ENCODE data around the gene MARVELD2.
"Not testable (repeated sequence)": the region's sequence is repeated elsewhere in the genome, so short reads cannot be mapped to it uniquely, and the experiment has no call there.

MARVELD2 gene, protein sequence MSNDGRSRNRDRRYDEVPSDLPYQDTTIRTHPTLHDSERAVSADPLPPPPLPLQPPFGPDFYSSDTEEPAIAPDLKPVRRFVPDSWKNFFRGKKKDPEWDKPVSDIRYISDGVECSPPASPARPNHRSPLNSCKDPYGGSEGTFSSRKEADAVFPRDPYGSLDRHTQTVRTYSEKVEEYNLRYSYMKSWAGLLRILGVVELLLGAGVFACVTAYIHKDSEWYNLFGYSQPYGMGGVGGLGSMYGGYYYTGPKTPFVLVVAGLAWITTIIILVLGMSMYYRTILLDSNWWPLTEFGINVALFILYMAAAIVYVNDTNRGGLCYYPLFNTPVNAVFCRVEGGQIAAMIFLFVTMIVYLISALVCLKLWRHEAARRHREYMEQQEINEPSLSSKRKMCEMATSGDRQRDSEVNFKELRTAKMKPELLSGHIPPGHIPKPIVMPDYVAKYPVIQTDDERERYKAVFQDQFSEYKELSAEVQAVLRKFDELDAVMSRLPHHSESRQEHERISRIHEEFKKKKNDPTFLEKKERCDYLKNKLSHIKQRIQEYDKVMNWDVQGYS

DNA sequence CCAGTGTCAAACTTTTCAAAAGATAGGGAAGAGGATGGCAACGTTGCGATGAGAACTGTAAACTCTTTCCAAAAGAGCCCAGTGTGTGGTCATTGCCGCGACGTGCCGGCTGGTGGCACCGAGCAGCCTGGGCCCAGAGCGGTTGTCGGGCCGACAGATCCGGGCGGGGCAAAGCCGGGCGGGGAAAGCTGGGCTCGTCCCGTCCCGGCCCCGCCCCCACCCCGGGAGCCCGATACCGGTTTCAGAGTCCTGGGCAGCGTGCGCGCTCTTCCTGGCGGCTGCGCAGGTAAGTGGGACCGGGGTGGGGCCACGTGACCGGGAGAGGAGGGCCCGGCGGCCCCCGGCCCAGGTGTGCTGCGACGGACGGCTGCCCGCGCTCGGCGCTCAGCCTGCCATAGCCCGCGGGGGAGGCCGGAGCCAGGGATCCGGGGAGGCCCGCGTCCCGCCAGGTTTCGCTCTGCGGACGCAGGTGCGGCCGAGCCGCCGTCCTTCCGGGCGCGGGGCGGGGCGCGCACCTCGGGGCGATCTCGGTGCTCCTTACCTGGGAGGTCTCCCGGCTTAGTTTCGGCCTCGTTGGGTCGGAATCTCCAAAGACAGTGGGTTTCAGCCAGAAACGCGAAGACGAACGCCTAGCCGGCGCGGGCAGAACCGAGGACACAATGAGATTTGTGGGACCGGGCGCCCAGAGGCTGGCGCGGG, at the start of gene MARVELD2:
TSS of gene MARVELD2 (plus strand) at position 232 of the 699 bp plus-strand sequence. CDS start 4,270 bp downstream, outside the sequence.
- DNase-seq: peak; percentile 36

DNA sequence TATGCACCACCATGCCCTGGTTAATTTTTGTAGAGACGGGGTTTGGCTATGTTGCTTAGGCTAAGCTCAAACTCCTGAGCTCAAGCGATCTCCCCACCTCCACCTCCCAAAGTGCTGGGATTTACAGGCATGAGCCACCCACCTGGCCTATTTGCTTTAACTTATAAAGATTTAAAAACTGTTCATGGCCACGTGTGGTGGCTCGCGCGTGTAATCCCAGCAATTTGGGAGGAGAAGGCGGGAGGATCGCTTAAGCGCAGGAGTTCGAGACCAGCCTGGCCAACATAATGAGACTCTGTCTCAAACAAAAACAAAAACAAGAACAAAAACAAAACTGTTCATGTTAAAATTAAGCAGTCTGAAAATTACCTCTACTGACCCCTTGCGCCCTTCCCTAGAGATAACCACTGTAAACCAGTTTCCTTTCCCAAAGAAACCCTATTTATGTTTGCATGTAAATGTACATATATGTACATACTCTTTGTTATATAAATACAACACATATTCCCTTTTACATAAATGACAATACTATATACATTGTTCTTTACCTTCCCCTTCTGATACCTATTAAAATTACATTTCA, 47.1 kb upstream of the MARVELD2 start:
- DNase-seq: no peak

DNA sequence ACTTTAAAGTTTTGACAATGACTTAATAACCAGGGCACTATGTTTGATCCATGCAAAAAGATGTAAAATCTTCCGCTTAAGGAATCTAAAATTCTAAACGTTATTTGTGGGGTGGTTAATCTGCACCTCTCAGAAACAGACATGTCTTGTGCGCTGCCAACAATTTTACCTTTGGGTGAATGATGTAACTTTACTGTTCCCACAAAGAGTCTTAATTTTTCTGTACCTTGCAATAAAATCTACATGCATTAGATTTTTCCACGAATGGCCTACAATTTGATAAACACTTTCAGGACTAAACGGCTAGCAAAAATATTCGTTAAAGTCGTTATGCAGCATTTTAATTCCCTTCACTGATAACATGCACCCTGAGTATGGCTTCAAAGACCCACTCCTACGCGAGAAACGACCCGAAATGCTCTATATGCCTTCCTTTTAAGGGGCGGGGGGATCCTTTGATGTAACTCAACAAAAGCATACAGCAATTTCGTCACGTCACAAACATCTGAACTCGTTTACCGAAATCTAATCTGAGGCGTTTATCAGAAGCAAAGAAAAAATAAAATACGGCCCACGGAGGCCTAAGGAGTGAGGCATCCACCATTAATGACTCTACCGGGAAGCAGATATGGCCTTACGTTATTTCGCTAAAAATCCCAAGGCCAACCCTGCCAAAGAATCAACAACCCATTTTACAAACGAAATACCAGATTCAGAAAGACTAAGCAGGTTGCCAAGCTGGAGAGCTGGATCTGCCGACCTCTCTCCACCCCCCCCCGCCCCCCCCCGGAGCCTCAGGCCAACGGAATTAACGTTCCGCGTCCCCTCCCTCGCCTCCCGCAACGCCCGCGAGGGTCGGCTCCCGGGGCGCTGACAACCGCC, 46.2 kb upstream of the MARVELD2 start:
- DNase-seq: no peak

DNA sequence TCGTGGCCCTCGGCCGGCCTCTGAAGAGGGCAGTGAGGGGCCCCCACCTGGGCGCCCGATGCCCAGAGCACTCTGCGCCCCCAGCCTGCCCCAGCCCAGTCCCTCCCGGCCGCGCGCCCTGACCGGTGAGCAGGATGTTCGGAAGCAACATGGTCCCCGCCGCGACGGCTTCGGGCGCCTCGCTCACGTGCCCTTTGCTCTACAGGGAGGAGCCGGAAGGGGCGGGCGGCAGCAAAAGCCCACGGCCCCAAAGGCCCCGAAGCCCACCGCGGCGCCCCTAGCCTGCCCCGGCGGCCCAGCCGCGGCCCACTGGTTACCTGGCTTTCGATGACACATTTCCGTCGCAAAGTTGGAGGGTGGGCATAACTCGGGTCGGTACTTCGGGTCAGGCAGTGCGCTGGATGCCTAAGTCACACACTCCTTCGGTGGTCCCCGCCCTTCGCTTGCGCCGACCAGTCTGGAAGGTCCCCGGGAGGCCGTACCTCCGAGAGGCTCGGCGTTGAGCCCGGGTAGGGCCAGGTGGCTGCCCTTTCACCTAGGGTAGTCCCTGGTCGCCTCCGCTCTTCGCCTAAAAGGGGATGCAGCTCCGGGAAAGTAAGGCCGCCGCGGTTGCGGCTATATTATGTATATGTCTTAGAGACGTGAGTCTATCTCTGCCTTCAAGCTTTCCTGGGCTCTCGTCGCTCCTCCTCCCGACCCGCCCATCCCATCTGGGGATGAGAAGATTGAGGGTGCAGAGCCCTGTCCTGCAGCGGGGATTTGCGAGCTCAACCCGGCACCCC, 45.4 kb upstream of the MARVELD2 start, which contains the start of the genes AK6, RAD17 and TAF9:
TSS of gene AK6 (minus strand) at position 181 of the 782 bp plus-strand sequence. CDS start at position 151, 30 bp downstream.
TSS of gene RAD17 (plus strand) at position 479 of the 782 bp plus-strand sequence. CDS start 2,391 bp downstream, outside the sequence.
TSS of gene TAF9 (minus strand) at position 181 of the 782 bp plus-strand sequence. CDS start 3,783 bp downstream, outside the sequence.
- DNase-seq: peak; percentile 95

DNA sequence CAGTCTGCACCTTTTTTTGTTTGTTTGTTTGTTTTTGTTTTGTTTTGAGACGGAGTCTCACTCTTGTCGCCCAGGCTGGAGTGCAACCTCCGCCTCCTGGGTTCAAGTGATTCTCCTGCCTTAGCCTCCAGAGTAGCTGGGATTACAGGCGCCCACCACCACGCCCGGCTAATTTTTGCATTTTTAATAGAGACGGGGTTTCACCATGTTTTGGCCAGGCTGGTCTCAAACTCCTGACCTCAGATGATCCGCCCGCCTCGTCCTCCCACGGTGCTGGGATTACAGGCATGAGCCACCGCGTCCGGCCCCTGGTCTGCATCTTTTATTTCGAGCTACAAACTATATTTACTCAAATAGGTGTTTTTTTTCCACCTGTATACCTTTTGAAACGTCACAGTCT, 44.6 kb upstream of the MARVELD2 start:
- not testable (repeated sequence) for DNase-seq

DNA sequence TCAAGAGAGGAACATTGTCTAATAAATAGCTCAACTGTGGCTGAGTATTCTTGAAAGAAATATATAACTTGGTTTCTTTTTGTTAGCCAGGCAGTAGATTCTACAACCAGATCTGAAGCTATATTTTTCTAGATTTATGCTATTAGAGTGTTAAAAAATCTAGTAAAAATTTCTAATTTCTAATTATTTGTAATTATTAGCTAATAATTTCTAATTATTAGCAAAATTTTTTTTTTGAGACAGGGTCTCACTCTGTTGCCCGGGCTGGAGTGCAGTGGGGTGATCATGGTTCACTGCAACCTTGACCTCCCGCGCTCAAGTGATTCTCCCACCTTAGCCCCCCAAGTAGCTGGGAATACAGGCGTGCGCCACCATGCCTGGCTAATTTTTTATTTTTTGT, 42.5 kb upstream of the MARVELD2 start:
- no peak for DNase-seq

DNA sequence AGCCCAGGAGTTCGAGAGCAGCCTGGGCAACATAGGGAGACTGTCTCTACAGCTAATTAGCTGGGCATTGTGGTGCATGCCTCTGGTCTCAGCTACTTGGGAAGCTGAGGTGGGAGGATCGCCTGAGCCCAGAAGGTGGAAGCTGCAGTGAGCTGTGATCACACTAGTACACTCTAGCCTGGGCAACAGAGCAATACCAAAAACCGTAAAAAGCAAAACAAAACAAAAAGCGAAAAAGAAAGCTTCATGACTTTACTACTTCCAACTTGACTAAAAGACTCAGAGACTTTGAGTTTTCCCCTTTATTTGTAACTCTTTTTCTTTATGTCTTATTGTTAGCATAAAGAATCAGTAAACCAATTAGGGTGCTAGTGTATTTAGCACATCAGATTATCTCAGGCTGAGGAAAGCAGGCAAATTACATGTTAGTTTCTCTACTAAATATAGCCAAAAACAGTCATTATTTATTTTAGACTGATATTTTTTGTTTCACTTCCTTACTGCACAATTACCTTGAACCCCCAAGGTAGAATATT, 39.9 kb upstream of the MARVELD2 start:
- DNase-seq: no peak

DNA sequence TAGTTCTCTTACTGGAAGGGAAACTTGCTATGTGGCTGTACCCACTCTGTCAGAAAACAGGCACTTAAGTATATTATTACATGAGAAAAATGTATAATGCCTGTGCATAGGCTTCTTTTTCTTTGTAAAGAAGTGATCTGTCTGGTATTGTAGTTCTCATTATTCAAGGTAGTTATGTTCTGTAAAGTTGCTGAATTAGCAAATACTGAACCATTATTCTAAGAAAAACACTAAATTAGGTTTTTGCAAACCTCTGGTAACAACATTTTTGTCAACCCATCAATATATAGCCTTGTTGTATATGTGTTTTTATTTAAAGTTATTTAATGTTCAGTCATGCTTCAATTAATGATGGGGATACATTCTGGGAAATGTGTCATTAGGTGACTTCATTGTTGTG, 36.5 kb upstream of the MARVELD2 start:
- no peak for DNase-seq

DNA sequence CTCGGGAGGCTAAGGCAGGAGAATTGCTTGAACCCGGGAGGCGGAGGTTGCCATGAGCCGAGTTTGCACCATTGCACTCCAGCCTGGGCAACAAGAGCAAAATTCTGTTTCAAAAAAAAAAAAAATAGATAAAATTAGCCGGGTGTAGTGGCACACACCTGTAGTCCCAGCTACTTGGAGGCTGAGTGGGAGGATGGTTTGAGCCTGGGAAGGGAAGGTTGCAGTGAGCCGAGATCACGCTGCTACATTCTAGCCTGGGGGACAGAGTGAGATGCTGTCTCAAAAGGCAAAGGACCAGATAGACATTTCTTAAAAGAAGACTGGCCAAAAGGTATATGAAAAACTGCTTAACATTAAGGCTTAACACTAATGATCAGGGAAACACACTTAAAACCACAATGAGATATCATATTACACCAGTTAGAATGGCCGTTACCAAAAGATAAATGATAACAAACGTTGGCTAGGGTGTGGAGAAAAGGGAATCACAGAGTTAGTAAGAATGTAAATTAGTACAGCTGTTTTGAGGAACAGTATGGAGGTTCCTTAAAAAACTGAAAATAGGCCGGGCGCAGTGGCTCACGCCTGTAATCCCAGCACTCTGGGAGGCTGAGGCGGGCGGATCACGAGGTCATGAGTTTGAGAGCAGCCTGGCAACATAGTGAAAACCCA, 10.1 kb upstream of the MARVELD2 start:
- DNase-seq: no peak

DNA sequence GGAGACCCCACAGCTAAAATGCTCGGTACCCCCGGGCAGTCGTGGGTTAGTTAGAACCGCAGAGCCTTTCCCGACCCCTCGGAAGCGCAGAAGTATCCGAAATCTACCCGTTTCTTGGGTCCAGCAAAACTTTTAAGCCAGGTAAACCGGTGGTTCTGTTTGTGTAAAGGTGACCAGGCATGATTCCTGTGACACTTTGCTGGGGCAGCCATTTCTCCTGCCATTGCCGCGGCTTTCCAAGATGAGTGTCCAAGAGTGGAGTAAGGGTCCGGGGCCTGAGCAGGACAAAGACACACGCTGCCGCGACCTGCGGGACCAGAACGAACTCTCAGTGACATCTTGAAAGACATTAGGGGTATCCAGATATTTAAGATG, 655 bp downstream of the MARVELD2 start:
- no peak for DNase-seq

DNA sequence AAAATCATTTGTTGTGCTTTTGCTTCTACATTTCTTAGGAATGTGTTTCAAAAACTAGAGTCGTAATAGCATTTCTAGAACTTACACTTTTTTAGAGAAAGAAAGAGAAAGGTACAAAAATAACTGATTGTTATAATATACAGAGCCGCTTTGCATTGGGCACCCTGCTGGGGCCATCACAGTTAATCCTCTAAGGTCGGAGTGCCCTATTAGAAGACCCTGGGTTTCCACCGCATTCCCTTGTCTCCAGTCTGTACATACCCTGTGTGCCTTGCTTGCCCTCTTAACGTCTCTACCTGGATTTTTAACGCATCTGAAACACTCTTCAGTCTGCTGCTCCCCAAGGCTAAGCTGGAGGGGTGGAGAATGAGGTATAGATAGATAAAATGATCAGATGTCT, 1.3 kb downstream of the MARVELD2 start:
- DNase-seq: no peak

DNA sequence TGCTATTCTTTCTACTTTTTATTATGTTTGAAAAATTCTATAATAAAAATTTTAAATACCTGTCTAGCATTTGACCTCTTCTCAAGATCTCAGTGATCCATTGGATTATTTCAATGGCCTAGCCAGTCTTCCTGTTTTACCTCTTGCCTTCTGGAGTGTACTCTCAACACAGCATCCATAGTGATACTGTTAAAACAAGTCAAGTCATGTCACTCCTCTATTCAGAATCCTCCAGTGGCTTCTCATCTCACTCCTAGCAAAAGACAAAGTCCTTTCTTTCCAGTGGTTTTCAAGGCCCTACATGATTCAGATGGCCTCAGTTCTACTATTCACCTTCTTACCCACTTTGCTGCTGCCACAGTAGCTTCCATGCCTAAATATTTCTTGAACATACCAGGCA, 1.8 kb downstream of the MARVELD2 start:
- no peak for DNase-seq

DNA sequence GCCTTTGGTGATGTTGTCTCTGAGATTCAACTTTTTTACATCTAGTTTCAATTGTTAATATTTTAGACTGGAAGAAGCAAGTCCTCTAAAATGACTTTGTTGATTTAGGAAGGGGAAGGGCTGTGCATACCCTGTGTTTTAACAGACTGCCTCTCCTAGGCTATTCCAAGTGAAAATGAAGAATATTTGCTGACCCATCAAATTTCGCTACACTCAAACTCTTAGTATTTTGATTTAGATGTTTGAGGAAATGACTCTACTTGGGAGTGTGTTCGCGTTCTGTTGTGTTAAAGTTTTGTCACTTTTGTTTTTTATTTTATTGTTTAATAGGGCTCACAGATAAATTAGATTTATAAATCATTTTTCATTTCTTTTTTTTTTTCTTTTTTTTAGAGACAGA, 3.6 kb downstream of the MARVELD2 start:
- no peak for DNase-seq

DNA sequence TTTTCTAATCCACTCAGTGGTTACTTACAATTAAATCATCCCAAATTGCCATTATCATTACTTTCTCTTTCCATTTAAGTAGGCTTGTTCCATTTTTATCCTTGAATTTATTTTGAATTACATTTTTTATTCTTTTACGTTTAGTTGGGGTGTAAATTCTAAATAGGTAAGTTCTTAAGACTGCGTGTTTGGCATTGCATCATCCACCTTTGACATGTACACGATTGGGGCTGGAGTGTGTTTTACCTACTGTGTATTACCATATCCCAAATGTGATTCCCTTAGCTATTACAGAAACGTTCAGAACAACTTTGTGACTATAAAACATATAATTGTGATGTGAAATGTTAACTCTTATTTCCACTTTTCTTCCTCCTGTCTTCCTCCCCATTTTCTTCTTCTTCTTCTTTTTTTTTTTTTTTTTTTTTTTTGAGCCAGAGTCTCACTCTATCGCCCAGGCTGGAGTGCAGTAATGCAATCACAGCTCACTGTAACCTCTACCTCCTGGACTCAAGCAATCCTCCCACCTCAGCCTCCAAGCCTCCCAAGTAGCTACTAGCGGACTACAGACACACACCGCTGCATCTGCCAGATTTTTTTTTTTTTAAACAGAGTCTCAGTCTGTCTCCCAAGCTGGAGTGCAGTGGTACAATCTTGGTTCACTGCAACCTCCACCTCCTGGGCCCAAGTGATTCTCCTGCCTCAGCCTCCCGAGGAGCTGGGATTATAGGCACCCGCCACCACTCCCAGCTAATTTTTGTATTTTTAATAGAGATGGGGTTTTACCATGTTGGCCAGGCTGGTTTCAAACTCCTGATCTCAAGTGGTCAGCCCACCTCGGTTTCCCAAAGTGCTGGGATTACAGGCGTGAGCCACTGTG, 16.7 kb downstream of the MARVELD2 start:
- DNase-seq: no peak

DNA sequence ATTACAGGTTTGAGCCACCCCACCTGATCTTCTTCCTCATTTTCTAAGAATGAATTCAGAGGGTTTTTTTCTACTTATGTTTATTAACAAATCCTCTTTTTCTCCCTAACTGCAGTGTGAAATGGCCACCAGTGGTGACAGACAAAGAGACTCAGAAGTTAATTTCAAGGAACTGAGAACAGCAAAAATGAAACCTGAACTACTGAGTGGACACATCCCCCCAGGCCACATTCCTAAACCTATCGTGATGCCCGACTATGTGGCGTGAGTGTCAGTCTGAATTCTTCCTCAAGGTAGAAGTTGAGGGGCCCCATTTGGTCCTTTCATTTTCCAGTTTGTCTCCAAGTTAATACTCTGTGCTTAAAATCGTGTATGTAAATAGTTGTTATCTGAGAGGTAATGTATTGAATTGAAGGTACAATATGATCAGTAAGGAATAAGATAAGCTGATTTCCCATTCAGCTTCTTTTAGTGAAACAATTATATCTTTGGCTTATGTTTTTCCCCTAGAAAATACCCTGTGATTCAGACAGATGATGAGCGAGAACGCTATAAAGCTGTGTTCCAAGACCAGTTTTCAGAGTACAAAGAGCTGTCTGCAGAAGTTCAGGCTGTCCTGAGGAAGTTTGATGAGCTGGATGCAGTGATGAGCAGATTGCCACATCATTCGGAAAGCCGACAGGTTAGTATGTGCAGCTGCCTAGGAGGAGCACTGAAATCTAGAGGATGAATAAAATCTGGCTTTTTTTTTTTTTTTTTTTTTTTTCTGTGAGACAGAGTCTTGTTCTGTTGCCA, 17.7 kb downstream of the MARVELD2 start:
- DNase-seq: no peak

DNA sequence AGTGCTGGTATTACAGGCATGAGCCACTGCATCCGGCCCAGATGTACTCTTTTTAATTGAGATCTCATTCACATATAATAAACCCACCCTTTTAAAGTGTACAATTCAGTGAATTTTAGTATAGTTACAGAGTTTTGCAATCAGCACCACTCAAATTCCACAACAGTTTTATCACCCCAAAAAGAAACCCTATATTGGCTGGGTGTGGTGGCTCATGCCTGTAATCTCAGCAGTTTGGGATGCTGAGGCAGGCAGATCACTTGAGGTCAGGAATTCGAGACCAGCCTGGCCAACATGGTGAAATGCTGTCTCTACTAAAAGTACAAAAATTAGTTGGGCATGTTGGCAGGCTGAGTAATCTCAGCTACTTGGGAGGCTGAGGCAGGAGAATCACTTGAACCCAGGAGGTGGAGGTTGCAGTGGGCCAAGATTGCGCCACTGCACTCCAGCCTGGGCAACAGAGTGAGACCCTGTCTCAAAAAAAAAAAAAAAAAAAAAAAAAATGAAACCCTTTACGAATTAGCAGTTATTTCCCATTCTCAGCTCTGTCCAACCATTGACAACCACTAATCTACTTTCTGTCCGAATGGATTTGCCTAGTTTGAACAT, 20.5 kb downstream of the MARVELD2 start:
- not testable (repeated sequence) for DNase-seq

DNA sequence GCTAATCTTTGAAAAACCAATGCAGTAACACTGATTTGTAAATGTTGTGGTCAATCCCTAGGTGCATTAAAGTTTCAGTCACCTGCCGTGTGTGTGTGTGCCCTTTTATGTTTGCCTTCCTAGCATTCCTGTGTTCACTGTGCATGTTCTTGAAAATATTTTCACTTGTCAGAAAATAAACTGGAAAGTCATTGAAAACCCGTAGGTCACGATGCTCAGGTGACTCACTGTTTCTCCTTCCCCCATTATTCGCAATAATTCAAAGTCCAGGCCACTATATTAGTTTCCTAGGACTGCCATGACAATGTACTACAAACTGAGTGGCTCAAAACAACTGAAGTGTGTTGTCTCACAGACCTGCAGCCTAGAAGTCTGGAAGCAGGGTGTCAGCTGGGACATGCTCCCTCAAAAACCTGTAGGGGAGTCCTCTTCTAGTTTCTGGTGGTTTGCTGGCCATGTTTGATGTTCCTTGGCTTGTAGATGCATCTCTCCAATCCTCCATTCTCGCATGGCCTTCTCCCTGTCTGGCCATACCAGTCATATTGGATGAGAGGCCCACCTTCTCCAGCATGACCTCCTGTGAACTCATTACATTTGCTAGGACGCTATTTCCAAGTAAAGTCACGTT, 29.3 kb downstream of the MARVELD2 start:
- no peak for DNase-seq

DNA sequence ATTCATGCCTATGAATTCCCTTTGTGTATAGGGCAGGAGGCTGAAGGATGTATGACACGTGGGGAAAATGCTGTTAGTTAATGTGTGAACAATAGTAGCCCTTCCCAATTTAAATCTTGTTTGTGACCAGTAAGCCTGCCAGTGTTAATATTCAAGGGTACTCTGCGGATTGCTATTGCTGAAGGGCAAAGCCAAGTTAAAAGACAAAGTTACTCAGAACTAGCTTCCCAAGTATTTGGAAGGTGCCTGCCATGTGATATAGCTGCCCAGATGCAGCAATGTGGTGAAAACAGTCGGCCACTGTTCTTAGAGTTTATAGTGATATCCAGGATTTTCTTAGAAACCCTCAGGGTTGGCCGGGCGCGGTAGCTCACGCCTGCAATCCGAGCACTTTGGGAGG, 34.6 kb downstream of the MARVELD2 start:
- DNase-seq: no peak

Measured in femur (tissue), 1 donor.